DLD1 (cell line): ENCODE data around the gene LDB2.
"Not testable (repeated sequence)": the region's sequence is repeated elsewhere in the genome, so short reads cannot be mapped to it uniquely, and the experiment has no call there.

Source experiments
- in situ Hi-C: cut with HindIII; loops from 2 replicates; pipeline ENCODE4 v1.10.0; 2017; ENCODE audit warnings: low sequenced_read_pairs

Gene LDB2

DNA sequence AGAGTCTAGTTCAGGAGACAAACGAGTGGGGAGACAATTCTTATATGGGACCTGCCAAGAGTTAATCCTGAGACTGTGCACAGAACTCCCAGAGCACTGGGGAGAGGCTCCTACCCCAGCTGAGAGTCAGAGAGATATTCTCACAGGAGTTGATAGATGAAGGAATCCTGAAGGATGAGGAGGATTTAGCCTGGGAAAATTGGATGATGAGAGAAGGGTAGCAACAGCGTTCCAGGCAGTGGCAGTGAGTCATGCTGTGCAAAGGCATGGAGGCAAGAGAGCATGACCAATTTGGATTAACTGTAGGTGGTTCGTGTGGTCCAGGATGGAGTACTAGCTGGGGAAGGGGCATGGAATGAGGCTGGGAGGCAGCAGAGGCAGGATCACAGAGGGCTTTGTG, 318.6 kb downstream of the LDB2 start:
- in situ Hi-C loops = no loop called here

DNA sequence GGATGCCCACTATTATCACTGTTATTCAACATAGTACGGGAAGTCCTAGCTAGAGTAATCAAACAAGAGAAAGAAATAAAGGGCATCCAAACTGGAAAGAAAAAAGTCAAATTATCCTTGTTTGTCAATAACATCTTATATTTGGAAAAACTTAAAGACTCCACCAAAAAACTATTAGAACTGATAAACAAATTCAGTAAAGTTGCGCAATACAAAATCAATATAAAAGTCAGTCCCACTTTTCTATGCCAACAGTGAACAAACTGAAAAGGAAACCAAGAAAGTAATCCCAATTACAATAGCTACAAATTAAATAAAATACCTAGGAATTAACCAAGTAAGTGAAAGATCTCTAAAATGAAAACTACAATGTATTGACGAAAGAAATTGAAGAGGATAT, 321.3 kb downstream of the LDB2 start:
- in situ Hi-C loops = no loop called here

DNA sequence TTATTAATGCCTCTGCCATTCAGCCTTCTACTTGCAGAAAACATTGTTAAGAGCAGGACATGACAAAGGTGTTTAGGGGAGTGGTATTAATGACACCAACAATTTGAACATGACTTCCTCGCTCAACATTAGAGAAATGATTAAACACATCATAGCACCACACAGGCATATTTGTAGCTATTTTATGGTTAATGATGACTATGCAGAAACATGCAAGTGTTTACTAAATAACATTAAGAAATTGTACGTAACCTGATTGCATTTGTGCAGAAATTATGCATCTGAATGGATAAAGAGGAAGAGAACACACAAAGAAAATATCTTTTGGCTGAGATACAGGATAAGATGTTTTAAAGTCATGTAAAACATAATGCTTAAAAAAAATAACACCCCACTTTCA, 323.5 kb downstream of the LDB2 start:
- in situ Hi-C loops = no loop called here

DNA sequence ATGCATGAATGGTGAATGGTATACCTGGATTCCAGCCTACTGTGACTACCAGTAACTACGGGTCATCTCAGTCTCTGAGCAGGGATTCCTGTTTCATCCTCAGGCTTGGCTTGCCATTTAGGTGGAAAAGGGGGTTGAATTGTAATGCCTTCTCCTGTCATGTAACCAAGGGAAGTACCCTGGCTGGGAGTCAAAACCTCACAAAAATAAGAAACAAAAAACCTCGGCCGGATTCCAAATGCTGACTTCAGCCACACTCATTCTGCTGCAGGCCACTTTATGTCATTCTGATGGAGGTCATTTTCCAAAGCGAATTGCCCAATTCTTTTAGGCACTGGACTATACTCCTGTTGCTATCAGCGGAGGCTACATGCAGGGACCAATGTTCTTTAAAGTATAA, 324.7 kb downstream of the LDB2 start:
- in situ Hi-C loops = no loop called here

DNA sequence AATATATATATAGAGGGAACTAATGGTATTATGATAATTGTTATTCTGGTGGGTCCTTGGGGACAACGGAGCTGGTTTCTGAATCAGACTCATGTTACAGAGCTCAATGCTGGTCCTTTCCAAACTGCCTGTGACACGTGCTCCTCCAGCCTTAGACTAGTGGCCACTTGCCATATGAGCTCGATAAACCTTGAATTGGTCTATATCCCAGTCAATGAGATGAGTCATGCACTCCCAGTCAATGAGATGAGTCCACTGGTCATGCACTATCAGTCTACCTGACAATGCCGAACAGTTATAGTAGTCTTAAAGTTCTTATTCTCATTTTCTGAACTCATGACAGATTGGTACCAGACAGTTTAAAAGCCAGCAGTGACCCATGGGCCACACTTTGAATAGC, 325.2 kb downstream of the LDB2 start:
- in situ Hi-C loops = no loop called here

DNA sequence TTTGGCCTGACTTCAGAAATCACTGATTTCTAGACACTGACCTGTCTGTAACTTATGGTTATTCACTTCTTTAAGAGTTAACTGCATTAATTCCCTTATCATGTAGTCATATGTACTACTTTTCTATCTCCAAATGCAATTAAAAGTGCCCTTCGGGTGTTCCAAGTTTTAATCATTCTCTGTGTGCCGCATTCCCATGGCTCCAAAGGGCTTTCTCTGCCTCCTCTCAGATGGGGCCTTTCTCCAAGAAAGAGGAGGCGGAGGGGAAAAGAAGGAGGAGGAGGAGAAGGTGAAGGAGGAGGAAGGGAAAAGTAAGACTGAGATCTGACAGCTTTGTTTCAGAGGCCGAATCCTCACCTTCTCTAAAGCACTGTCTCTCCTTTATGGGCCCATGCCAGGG, 325.8 kb downstream of the LDB2 start:
- in situ Hi-C loops = no loop called here

DNA sequence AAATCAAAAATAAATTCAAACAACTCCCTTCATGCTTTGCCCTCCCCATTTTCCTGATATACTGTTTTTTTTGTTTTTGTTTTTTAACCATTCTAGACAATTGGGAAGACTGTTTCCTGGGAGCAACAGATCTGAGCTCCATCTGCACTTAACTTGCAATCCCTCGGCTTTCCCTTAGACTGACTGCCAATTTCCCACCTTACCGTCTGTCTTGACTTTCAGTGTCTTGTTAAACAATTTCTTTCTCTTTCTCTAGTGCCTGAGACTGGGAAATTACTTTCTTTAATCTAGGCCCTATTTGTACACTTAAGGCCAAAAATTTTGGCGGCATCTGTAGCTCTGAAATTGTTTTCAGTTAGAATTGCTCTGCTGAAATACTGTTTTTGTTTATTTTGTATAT, 326.3 kb downstream of the LDB2 start:
- in situ Hi-C loops = no loop called here

DNA sequence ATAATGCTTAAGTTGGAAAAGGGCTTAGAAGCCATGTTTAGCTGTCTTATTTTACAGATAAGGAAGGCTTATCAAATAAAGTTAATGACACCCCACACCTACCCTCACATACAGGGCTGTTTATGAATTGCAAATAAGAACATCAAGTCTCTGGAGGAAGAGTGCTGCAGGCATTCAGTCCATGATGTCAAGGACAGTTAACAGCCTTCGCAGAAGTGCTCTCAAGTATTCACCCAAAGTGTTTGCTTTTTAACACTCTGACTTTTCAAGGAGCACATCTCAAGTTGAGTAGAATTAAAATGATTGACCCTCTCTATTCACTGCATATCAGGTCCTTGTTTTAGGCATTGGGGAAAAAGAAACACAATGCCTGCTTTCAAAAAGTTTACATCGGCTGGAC, 328.7 kb downstream of the LDB2 start:
- in situ Hi-C loops = no loop called here

DNA sequence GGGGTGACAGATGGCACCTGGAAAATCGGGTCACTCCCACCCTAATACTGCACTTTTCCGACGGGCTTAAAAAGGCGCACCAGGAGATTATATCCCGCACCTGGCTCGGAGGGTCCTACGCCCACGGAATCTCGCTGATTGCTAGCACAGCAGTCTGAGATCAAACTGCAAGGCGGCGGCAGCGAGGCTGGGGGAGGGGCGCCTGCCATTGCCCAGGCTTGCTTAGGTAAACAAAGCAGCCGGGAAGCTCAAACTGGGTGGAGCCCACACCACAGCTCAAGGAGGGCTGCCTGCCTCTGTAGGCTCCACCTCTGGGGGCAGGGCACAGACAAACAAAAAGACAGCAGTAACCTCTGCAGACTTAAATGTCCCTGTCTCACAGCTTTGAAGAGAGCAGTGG, 341.1 kb downstream of the LDB2 start:
- in situ Hi-C loops = not testable (repeated sequence)

DNA sequence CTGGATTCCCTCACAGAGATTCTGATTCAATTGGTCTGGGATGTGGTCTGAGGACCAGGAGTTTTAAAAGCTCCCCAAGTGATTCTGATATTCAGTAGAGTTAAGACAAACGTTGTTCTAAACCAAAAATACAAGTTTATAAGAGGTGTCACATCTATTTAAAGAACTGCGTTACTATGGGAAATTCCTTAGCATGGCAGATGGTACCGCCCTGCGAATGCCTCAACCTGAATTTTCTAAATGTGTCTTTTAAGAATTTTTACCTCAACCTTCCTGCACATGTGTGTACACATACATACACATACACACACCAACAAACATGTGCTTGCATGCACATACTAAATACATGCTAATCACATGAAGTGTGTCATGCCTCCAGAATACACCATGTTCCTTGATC, 343.3 kb downstream of the LDB2 start:
- in situ Hi-C loops = no loop called here

DNA sequence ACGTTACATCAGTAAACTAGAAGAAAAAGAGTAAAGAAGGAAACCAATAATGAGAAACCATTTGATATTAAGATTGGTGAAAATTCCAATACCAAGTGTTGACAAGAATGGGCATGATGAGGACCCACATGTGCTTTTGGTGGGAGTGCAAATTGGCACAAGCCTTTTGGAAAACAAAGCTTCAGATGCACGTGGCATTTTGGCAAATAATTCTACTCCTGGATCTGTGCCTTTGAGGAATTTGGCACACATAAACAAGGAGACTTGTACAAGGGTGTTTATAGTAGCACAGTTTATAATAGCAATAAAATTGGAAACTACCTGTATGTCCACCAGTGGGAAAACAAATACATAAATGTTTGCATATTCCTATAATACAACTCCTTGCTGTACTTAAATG, 347.9 kb downstream of the LDB2 start:
- in situ Hi-C loops = no loop called here

DNA sequence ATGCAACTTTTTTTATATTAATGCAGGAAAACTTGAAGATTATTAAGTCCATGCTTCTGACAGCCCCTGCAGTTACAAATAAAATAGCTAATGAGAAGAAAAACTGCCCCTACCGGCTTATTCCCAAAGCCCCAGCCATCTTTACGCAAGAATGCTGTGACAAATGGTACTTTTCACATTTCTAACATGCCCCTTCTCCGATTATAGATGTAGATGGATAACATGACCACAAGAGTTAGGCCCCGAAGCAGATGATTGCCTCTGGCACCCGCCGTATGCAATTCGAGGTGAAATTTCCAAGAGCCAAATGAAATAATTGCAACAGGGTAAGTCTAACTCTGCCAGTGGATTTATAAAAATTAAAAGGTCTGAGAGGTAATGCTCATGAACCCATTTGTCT, 352.8 kb downstream of the LDB2 start:
- in situ Hi-C loops = no loop called here

DNA sequence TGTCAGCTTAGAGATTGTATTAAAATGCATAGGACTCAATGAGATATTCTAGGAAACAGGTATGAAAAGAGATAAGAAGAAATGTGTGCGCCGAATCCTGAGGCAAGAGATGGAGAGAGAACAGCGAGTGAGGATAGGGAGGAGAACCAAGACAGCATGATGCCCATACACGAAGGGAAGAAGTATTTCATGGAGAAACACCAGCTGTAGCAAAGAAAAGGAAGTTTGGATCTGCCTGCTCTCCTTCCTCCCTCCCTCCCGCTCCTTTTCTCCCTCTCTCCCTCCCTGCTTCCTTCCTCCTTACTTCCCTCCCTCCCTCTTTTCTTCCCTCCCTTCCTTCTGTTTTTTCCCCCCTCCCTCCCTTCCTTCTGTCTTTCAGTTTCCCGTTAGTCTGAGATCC, 353.6 kb downstream of the LDB2 start:
- in situ Hi-C loops = no loop called here

DNA sequence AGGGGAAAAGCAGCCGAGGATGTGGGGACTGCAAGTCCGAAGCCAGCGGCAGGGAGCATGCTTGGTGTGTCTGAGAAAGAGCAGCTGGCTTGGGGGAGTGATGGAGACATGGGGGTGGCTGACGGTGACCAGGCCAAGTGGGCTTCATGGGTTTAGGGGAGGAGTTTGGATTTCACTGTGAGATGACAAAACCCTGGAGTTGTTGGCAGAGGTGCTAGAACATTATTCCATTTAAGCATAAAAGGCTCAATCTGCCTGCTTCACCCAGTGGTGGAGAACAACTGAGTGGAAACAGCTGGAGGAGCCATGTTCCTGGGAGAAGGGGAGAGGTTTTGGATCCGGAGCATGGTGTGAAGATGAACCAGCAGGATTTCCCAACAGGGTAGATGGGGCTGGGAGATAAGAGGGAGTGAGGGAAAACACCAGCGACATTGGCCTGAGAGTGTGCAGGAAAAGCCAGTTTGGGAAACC, 354.2 kb downstream of the LDB2 start:
- in situ Hi-C loops = no loop called here

DNA sequence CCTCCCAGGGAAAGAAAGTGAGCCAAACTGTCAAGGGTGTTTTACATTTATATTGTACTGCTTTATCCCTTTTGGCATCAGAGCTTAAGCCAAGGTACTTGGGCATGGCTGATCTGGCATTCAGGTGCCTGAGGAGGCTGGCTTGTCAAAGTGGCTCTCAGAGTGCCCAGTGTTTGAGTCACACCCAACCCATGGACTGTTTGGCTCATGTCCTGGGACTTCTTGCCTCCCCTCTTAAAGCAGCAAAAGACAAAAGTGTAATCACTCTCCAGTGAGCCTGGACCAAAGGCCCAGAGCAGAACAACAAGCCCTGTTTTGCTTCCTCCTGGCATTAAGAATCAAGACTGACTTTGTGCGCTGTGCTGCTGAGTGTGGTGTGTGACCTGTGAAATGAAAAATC, 360.5 kb downstream of the LDB2 start:
- in situ Hi-C loops = no loop called here

DNA sequence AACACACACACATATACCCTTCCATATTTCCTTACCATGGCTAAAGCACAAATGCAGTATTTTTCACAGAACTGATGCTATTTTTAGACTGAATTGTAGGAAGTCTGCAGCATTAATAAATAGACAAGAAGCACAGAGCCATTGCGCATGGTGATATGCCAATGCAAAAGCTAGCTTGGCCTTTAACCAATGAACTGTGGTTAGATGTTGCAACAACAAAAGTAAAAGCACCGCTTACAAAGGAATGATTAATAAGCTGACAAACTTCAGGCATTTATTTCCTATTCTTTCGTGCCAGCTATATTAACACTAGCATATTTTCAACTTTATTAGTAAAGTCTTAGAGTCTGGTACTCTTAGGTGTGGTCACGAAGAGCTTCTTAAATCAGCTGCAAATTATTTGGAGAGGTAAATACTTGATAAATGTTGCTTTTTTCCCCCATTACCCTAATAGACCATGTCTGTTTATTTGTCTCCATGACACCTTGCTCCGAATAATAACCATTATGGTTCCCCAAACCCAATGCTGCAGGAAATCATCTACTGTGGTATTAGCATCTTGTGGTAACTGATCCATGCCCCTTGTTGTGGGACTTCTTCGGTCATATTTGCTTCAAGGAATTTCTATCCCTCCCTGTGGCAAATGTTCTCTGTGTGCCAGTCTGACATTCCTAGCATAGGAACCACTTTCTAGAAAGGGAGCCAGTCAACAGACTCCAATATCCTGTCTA, 366.0 kb downstream of the LDB2 start:
- in situ Hi-C loops = no loop called here

DNA sequence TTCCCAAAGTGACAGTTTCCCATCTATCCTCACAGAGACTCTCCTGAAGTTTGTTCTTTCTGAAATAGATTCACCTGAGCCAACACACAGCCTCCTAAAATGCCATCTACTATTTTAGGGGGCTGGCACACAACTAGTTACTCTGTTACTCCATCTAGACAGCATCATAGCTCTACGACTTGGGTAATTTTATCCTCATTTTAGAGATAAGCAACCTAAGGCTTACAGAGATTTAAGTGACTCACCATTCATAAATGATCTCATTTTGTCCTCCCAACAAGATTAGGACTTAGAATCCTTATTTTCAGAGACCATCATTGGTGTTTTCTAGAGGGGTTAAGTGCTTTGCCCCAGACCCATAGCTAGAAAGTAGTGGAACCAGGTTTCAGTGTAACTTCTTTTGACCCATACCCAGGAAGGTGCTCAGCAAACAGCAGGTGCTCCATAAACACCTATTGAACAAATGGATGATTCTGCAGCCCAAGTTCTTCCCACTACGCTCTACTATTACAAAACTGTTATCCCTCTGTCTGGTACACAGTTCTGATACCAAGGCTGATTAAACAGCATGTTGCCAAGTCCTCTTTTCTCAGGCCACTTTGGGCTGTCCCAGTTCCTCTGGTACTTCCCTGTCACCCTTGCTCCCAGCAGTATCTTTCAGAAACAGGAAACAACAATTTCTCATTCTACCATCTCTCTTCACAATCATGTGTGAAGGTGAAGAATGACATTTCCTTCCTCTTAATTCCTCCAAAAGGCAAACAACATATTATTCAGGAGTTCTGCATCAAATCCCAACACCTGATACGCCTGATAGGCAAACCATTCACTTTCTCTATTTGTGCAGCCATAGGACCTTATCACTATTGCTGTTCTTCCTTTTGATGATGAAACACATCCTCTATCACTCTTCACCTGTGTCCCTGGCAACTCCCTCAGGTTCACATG, 367.5 kb downstream of the LDB2 start:
- in situ Hi-C loops = no loop called here

DNA sequence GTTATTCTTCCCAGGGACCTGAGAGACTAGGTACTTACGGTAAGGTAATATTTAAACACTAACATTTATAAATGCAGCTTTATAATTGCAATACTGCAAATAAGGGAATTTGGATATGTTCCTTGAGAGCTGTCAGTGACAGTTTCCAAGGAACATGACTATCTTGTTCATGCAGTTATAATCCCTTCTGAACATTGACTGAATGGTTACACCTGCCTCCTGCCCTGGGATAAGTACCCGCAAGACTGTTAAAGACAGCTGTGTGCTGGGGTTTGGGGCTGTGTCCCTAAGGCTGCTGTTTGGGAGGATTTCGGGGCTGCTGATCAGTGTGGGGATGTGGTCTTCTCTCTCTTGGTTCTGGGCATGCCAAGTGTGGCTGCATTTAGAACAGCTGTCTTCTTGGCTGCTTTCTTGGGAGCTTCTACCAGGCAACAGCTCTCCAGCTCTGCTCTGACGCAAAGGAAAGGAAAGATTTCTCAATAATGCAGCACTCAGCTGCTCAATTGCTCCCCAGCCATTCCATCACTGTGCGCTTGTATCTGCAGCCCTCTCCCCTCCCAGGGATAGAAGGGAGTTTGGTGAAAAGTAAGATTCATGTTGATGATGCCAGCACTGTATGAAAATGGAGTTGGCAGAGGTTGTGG, 373.4 kb downstream of the LDB2 start:
- in situ Hi-C loops = no loop called here

DNA sequence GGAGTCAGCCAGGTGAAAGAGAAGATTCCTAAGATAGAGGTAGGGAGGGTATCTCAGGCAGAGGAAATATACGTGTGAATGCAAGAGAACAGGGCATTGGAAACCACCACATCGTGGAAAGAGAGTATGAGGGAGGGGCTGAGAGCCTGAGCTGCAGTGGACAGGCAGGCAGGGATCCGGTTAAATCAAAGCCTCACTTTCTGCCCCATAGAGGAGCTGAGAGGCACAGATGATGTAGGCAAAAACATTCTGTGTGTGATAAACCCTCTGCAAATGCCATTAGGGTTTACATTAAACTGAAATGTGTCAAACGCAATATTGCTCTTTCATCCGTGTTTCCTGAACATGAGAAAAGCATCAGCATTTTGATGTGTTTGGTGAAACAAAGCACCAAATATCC, 374.0 kb downstream of the LDB2 start:
- in situ Hi-C loops = no loop called here

DNA sequence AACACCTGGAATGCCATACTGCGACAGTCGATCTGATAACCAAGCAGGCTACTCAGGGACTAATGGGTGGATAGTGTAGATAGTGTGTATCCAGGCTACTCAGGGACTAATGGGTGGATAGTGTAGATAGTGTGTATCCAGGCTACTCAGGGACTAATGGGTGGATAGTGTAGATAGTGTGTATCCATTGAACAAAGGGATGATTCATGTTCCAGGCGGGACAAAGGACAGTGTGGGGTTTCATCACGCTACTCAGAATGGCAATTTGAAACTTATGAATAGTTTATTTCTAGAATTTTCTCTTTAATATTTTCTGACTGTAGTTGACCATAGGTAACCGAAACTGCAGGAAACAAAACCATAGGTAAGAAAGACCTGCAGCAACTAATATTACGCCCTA, 374.9 kb downstream of the LDB2 start:
- in situ Hi-C loops = not testable (repeated sequence)

DNA sequence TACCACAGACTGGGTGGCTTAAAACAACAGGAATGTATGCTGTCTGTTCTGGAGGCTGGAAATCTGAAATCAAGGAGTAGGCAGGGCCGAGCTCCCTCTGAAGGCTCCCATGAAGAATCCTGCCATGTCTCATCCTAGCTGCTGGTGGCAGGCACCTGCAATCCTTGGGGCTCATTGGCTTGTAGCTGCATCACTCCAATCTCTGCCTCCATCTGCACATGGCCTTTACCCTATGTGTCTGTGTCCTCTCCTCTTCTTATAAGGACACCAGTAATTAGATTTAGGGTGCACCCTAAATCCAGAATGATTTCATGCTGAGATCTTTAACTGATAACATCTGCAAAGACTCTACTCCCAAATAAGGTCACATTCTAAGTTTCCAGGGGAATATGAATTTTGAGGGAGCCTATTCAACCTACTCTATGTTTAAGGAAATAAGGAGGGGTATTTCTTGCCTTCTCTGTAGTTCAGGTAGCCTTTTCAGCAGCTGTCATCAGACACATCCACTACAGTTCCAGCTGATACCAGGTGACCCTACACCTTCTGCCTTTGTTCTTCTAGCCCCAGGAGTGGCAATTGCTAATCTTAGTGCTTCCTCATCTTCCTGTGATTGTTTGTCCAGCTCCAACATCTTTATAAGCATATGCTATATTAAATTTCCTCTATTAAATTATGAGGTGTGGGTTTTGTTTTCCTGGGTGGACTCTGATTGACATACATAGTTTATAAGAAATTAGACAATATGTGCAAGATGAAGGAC, 377.1 kb downstream of the LDB2 start:
- in situ Hi-C loops = no loop called here
